HG03139 (cell line): ENCODE data around the gene CABLES2.

Source experiments
- ATAC-seq: cut with Tn5 transposase; IDR thresholded peaks from one replicate; pipeline ENCODE4 v1.9.1; 2021; ENCODE audit not compliant: unreplicated experiment

The CABLES2 gene

GRCh38 chr20:62372042-62372993, 34.8 kb downstream of the CABLES2 start:
- ATAC-seq: no peak

- no peak for ATAC-seq
Observed at GRCh38 chr20:62371588-62372041, 35.5 kb downstream of the CABLES2 start.

- no peak for ATAC-seq
Observed at GRCh38 chr20:62370807-62371587, 36.1 kb downstream of the CABLES2 start.

GRCh38 chr20:62370115-62370806, 36.8 kb downstream of the CABLES2 start:
- ATAC-seq: no peak

GRCh38 chr20:62369815-62370114, 37.3 kb downstream of the CABLES2 start:
- ATAC-seq: no peak

- no peak for ATAC-seq
Observed at GRCh38 chr20:62368976-62369814, 37.9 kb downstream of the CABLES2 start.

GRCh38 chr20:62368392-62368975, 38.6 kb downstream of the CABLES2 start:
- no peak for ATAC-seq

- no peak for ATAC-seq
Observed at GRCh38 chr20:62367633-62368391, 39.3 kb downstream of the CABLES2 start.

GRCh38 chr20:62367136-62367632, 39.9 kb downstream of the CABLES2 start, which contains the start of gene LAMA5:
LAMA5 (minus strand) TSS chr20:62367312; CDS start chr20:62367245, 67 bp downstream.
- no peak for ATAC-seq

GRCh38 chr20:62366370-62367135, 40.5 kb downstream of the CABLES2 start:
- no peak for ATAC-seq

- ATAC-seq: no peak
Observed at GRCh38 chr20:62365814-62366369, 41.2 kb downstream of the CABLES2 start.

GRCh38 chr20:62364911-62365736, 42.0 kb downstream of the CABLES2 start:
- no peak for ATAC-seq

- no peak for ATAC-seq
Observed at GRCh38 chr20:62363920-62364851, 42.9 kb downstream of the CABLES2 start.

GRCh38 chr20:62362991-62363919, 43.8 kb downstream of the CABLES2 start:
- no peak for ATAC-seq

- ATAC-seq: no peak
Observed at GRCh38 chr20:62362590-62362940, 44.5 kb downstream of the CABLES2 start.
